Activated CD8-positive, alpha-beta memory T cell treated with anti-CD3 and anti-CD28 coated beads, Interleukin-2, amount 50 U/mL, for 48 hours (primary cell): ENCODE measurements around the gene SSNA1.

Experiments
- DNase-seq: peaks from one replicate; pipeline ENCODE4 v3.0.0-alpha.2; 2020

The SSNA1 gene

DNA sequence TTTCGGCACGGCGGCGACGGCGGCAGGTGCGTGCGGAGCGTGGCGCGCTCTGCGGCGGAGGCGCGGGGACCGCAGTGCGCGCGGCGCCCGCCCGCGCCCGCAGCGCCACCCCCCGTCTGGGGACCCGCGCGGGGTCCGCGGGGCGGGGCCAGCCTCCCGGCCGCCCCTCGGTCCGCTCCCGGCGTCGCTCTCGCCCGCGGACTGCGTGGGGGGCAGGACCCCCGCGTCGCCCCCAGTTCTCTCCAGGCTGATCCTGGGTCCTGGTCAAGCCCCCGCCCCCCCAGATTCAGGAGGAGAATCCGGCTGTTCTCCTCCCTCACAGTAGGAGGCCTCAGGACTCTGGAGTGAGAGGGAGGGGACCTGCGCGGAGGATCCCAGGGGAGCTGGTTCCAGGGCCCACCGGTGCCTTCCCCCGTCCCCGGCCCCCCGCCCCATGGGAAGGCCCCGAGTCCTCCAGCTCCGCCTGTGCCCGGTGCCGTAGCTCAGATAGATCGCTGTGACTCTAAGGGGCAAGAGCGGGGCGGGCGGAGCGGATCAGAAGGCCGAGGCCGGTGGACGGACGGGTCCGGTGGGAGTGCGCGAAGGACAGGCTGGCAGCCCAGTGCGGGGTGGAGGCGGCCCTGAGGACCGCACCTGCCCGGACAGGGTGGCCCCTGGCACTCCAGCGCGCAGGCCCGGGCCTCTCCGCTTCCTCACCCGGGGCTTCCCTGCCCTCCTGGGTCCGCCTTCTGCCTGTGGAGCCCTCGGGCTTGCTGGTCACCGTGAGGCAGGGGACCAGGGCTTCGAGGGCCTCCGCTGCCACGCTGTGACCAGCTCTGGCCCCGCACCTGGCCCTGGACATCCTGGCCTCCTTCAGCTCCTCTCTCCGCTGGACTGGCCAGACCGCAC, 34.0 kb downstream of the SSNA1 start, which contains the start of gene RNF208:
Gene RNF208, minus strand, starts transcription at position 51 of the 888 bp plus-strand sequence. CDS start 1,028 bp downstream, outside the sequence.
- DNase-seq = no peak

DNA sequence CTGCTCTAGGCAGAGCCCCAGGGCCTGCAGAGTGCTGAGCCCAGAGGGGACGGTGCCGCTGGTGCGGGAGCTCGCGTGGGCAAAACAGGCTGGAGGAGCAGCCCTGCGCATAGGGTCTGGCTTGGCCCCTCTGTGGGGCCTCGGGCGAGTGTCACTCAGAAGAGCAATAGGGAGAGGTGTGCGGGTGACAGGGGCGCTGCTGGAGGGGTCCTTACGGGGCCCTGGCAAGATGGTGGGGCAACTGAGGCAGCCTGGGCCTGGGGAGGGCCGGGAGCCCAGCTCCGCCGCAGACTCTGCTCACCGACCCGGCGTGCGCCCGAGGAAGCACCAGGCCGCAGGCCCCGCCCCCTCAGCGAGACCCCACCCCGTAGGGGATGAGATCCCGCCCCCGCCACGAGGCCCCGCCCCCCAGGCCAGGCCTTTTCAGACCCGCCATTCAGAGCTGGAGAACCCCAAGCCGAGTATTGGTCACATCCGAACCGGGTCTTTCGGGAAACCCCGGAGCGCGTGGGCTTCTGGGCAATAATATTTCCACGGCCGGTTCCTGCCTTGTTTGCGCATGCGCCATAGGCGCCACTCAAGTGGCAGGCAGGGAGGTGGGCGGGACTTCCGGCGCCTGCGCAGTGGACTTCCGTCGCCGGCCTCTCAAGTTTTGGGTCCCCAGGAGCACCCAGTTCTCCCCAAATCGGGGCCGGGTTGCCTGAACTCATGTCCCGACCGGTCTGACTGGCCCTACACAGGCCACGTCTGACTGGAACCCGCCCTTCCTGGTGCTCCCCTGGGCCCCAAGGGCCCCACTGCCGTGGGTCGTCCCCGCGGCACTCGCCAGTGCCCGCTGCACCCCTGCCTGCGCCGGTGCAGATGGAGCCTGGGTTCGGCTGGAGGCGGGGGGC, 34.8 kb downstream of the SSNA1 start:
- DNase-seq = peak; percentile 99

DNA sequence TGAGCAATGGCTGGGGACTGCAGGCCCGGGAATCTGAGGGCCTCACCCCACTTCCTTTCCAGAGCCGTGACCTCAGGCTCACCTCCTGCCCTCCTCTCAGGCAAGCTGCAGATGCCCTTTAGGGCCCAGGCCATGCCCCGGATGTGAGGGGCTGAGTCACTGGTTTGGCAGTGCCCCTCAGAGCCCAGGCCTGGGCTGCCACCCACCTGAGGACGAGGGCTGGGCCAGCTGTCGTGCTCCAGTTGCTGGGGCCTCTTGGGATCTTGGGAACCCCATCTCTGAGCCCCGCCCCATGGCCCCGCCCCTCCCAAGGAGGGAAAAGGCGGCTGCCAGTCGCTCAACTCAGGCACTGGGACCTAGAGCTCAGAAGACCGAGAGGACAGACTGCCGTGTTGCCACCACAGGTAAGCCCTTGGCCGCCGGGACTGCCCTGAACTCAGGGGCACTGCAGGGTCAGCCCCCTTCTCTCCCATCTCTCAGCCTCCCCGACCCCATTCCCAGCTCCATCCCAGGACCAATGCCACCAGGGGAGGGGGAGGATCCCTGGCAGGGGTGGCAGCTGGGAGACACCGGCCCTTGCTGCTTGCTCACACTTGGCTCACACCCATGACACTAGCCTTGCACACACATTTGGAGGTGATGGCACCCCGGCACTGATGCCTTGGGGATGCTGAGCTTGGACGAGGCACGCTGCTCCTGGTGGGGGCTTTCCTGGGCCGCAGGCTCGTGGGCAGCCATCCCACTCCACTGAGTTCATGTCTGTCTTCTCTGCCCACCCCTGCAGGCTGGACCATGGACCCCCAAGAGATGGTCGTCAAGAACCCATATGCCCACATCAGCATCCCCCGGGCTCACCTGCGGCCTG, 36.6 kb downstream of the SSNA1 start, which contains the start of gene CYSRT1:
Gene CYSRT1, plus strand, starts transcription at position 345 of the 865 bp plus-strand sequence. Its CDS starts 448 bp downstream, at position 793.
- no peak for DNase-seq

DNA sequence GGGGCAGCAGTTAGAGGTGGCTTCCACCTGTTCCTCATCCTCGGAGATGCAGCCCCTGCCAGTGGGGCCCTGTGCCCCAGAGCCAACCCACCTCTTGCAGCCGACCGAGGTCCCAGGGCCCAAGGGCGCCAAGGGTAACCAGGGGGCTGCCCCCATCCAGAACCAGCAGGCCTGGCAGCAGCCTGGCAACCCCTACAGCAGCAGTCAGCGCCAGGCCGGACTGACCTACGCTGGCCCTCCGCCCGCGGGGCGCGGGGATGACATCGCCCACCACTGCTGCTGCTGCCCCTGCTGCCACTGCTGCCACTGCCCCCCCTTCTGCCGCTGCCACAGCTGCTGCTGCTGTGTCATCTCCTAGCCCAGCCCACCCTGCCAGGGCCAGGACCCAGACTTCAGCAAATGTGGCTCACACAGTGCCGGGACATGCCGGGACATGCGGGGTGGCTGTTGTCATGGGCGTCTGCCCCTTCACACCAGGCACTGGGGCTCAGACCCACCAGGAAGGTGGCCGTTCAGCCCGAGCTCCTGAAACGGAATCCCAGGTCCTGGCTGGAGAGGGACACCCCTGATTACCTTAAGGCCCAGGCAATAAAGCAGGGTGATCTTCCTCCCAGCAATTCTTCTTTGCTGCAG, 37.3 kb downstream of the SSNA1 start:
- no peak for DNase-seq

DNA sequence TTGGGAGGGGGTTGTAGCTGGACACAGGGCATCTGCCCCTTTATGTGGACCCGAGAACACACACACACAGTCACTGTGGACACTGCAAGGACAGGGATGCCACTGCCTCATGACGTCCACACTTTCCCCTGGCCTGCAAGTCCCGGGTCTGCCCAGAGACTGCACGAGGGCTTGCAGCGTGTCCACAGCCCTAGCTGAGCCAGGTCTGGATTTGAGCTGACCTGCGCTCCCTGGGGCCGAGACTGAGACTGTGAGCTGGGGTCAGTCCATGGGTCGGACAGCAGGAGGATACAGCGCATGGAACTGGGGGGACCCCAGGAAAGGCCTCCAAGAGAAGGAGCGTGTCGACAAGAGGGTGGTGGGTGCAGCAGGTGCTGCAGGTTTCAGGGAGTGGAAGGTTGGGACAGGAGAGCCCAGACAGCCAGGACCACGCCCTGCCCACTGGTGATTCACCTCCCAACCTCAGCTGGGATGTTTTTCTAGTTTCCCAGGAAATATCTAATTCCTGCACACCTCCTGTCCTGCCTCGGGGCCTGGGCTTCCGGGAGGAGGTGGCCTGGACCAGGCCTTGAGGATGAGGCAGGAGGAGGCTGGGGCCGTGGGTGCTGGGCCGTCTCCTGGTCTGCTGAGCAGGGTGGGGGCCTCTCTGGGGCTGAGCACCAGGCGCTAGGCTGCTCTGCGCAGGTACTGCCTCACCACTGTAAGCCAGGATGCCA, 38.0 kb downstream of the SSNA1 start:
- DNase-seq = no peak

DNA sequence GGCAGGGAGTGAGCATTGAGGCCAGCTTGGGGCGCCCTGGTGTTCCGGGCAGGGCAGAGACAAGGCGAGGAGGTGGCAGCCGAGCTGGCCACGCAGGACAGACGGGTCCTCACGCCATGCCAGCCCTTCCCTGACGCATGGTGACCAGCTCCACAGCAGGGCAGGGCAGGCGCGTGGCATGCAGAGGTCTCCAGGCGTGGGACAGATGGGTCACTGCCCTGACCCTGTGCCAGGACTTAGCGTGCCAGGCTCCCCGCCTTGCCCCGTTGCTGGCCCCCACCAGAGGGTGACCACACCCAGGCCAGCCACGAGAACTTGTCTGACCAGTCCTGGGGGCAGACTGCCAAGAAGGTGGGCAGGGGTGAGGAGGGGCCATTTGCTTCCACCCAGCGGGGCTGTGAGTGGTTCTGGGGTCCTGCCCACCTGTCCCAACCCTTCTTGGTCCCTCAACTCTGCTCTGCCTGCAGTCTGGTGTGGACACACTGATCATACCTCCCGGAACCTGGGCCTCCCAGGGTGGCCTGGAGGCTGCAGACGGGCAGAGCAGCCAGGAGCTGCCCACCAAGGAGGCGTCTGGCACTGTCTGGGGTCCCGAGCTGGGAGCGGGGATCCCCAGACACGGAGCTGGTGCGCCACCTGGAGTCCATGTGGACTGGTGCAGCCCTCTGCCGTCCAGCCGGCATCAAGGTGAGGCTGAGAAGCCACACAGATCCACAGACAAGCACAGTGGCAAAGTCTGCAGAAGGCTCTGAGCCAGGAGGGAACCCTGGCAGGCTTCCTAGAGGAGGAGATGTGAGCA, 38.8 kb downstream of the SSNA1 start, which contains the start of gene RNF224:
Gene RNF224, plus strand, starts transcription at position 449 of the 799 bp plus-strand sequence. CDS start 834 bp downstream, outside the sequence.
- peak; percentile 91 for DNase-seq

DNA sequence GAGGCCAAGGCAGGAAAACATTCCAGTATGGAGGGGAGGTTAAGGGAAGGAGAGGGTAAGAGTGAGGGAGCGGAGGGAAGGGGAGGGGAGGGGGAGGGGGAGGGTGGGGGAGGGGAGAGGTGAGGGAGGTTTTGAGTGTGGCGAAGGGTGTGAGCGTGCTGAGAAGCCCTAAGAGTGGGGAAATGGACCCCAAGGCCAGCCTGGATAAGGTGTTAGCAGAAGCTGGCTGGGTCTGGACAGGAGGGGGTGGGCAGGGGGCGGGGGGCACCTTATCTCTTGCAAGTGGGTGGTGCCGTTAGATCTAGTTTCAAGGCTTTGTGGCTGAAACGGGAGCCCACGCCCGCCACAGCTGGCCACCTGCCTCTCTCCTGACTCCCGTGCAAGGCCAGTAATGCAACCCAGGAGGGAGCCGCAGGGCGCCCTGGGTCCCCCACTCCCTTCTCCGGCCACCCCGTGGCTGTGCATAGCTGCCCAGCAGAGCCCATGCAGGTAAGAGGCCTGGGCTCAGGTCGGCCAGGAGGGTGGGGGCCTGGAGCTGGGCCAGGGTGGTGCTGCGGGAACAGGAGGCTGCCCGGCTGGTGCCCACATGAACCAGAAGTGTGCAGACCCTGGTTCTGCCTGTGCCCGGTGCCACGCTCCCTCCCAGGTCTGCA, 39.5 kb downstream of the SSNA1 start:
- no peak for DNase-seq

DNA sequence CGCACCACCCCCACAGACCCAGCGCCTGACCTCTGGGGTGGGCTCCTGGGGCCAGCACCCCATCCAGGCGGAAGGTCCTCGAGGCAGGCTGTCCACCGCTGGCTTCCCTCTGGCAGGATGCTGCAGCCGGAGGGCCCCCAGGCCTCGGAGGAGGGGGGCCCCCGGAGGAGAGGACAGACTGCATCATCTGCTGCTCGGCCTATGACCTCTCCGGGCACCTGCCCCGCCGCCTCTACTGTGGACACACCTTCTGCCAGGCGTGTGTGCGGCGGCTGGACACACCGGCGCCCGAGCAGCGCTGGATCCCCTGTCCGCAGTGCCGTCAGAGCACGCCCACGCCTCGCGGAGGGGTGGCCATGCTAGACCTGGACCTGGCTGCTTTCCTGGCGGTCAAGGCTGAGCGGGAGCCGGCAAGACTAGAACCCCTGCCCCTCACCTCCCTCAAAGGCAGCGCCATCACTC, 40.1 kb downstream of the SSNA1 start:
- no peak for DNase-seq

DNA sequence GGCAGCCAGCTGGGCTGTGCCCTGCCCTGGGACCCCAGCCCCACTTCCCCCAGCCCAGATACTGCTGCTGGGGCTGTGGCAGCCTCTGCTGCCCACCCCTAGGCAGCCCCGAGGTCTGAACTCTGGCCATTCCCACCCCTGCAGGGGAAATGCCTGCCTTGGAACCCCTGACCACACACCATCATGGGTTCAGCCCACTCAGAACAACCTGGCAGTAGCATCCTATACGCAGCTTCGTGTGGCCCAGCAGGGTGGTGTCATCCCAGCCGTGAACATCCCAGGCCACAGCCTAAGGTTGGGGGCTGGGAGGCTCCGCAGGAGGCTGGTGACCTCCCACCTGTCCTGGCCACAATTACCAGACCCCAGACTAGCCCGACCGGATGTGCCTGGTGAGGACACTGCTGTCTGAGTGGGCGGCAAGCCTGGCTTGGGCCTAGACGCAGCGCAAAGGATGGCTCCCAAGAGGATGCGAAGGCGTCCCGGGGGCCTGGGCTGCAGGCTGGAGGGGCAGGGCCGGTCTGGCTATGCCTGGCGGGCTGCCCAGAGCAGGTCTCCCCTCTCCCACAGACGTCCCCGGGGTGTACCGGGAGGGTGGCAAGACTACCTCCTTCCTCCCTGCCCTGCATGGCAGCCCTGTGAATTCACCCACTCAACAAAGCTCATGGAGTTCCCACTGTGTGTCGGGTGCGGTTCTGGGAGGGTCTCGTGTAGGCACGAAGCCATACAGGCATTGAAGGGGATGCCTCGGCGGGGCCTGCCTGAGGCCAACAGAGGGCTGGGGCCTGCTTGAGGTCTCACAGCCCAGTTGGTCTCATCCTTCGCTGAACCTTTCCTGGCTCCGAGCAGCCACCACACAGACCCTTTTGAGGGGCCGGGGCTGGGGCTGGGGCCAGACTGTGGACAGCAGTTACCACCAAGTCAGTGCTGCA, 40.8 kb downstream of the SSNA1 start:
- DNase-seq = no peak

DNA sequence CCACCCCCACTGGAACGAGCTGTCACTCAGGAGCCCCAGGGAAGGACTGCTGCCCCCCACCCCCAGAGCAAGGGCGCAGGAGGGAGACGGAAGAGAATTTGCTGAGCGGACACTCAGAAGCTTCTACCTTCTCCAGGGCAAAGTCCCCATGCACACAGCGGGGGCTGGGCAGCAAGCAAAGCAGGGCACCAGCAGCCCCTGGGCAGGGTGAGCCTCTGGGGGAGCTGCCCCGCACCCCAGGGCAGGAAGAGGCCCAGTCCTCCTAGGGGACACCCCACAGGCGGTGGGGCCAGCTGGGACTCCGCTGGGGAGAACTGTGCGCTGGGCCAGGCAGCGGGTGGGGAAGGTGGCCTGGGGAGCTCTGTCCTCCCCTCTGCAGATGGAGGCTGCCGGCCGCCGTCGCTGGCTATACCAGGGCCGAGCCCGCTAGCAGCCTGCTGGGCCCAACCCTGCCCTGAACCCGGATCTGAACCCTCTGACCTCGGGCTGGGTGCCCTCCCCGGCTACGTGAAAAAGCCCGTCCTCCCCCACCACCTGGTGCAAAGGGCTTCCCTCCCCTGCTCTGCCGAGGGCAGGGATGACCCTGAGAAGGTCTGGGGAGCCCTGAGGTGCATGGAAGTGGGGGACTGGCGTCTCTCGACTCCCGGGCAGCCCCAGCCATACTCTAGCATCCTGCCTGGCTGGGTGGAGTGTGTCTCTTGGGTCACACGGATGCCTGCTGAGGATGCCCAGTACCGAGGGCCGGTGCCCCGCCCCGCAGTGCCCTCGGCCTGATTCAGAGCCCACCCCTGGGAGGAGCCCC, 41.6 kb downstream of the SSNA1 start:
- no peak for DNase-seq

DNA sequence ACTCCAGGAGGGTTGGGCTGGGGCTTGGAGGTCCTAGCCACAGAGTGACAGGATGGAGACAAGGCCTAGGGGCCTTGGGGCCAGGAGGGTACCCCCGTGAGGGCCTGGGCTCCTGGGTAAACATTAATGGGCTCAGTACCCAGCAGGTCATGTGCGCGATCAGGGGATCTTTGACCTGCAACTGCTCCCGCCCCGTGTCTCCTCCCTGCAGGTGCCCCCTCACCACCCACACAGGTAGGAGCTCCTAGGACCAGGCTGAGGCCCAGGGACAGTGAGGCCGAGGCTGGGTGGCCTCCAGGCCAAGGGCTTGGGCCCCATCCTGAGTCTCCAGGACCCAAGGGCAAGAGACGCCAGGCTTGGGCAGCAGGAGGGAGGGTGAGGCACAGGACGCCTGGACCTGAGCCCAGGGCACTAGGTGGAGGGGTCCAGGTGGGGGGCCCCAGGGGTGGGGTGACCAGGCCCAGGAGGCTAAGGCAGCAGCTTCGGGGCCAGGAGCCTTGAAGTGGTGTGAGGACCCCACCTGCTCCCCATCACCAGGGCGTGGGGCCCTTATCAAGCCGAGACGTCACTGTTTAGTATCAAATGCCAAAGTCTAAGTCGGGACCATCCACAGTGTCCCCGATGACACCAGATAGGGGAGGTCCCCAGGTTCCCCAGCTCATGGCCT, 42.4 kb downstream of the SSNA1 start, which contains the start of gene SLC34A3:
Gene SLC34A3, plus strand, starts transcription at position 197 of the 667 bp plus-strand sequence. CDS start 802 bp downstream, outside the sequence.
- no peak for DNase-seq

DNA sequence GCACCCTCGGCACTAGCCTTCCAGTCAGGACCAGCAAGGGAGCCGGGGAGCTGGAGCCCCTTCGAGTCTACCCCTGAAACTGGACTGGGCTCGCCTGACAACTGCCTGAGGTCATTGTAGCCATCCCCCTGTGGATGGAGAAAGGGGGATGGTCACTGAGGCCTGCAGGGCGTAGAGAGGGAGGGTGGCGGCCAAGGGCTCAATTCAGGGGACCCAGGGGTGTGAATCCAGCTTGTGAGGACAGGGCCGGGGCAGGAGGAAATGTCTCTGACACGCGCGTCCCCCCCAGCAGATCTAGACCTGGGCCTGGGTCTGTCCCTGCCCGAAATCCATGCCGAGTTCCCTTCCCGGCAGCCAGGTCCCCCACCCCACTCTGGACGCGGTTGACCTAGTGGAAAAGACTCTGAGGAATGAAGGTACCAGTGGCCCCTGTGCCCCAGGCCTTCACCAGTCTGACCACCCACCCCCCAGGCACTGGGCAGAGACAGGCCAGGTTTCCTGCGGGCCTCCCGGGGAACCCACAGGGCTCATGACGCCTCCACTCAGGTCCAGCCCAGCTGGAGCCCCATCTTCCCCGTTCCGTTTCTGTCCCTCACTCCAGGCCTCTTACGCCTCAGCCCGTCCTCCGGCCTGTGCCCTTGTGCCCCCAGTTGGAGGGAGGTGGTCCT, 43.0 kb downstream of the SSNA1 start:
- DNase-seq = no peak

DNA sequence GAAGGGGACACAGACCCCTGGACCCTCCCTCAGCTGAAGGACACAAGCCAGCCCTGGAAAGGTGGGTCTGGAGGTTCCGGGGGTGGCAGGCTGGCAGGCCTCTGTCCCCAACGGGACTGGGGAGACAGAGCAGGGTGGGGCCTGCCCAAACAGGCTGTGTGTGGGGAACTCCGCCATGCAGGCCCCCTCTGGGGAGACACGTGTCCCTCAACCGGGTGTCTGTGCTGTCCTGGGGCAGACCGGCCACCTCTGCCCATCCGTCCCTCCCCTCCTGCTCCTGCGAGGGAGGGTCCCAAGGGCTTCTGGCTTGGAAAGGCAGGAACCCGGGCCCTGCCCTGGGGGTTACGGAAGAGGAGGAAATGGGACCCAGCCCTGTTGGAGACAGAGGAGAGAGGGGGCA, 43.6 kb downstream of the SSNA1 start:
- DNase-seq = no peak

DNA sequence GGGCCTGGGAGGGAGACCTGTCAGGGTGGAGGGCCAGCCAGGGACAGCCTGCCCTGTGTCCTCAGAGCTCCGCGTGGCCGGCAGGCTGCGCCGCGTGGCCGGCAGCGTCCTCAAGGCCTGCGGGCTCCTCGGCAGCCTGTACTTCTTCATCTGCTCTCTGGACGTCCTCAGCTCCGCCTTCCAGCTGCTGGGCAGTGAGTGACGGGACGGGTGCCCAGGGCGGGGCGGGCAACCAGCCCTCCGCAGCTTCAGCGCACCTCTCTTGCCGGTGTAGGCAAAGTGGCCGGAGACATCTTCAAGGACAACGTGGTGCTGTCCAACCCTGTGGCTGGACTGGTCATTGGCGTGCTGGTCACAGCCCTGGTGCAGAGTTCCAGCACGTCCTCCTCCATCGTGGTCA, 44.0 kb downstream of the SSNA1 start:
- no peak for DNase-seq

DNA sequence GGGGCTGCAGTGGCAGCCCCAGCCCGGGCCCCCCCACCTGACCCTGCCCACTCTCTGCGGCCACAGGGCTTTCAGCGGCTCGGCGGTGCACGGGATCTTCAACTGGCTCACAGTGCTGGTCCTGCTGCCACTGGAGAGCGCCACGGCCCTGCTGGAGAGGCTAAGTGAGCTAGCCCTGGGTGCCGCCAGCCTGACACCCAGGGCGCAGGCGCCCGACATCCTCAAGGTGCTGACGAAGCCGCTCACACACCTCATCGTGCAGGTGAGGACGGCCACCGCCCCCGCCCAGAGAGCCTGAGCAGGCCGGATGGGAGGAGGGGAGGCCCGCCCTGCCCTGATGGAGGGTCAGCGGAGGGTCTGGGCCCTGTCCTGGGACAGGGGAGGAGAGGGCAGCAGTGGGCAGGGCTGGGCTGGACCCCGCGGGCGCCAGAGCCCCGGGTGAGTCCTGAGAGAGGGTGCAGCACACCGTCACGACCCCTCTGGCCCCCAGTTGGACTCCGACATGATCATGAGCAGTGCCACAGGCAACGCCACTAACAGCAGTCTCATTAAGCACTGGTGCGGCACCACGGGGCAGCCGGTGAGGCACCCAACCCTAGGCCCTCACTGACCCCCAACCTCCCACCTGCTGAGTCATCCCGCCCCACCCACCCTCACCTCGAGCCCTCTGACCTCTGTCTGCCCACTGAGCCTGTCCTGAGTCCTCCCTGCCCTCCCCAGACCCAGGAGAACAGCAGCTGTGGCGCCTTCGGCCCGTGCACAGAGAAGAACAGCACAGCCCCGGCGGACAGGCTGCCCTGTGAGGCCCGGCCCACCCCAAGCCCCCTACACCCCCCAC, 44.9 kb downstream of the SSNA1 start:
- DNase-seq = no peak
